Activated B cell treated with CpG ODN at 0.5 μM for 24 hours (primary cell): ENCODE data around the gene TMEM147. TPM values are rescaled to one million over a fixed set of nuclear protein-coding genes. Genes with fewer than 3 reads are reported as not detected.
A peak's percentile ranks its signal among the peaks of the same experiment; 100 is the strongest.

Experiments
- ATAC-seq: fragments of 200-7000 bp; cut with Tn5 transposase; one replicate; pipeline ENCODE4 v1.10.0; 2021; ENCODE audit warnings: low read depth, mild to moderate bottlenecking, moderate library complexity
- CTCF ChIA-PET: fragments of 350-600 bp; sonication (Branson Sonifier 250); formaldehyde crosslinking; loops from one replicate; lab custom pipeline; 2021; ENCODE audit warnings: antibody characterized with exemption; lab: Charles Lee
- POLR2A ChIA-PET: fragments of 350-600 bp; sonication (Branson Sonifier 250); formaldehyde crosslinking; loops from one replicate; lab custom pipeline; 2021; ENCODE audit warnings: antibody characterized with exemption; lab: Charles Lee
- DNase-seq: peaks from one replicate; pipeline ENCODE4 v3.0.0; 2022
- H3K27ac Mint-ChIP-seq: one replicate; pipeline ENCODE4 v1.8.0; 2020; ENCODE audit warnings: mixed read lengths
- H3K27me3 Mint-ChIP-seq: one replicate; pipeline ENCODE4 v1.8.0; 2021; ENCODE audit warnings: mixed read lengths
- H3K36me3 Mint-ChIP-seq: one replicate; pipeline ENCODE4 v1.8.0; 2021; ENCODE audit warnings: low read depth, mixed read lengths
- H3K4me1 Mint-ChIP-seq: one replicate; pipeline ENCODE4 v1.8.0; 2021; ENCODE audit warnings: mixed read lengths
- H3K4me3 Mint-ChIP-seq: one replicate; pipeline ENCODE4 v1.8.0; 2020; ENCODE audit warnings: mild to moderate bottlenecking, mixed read lengths
- H3K9me3 Mint-ChIP-seq: one replicate; pipeline ENCODE4 v1.8.0; 2020; ENCODE audit warnings: mixed read lengths
- intact Hi-C: fragments of 100-400 bp; cut with micrococcal nuclease; formaldehyde crosslinking; loops from one replicate; pipeline ENCODE4 v1.15.1; 2024
- total RNA-seq: library from RNA; stranded (reverse); gene quantifications from 2 replicates; pipeline ENCODE4 v1.2.3, GENCODE V29; 2022
- TF ChIP-seq, protein P1 (sequence below): fragments of 200-600 bp; IDR thresholded peaks from one replicate; pipeline ENCODE4 v1.8.0; 2022; ENCODE audit warnings: antibody characterized with exemption, mild to moderate bottlenecking

Gene TMEM147
- total RNA-seq, 1 donor from 2014 or later, result 46.9 TPM

DNA sequence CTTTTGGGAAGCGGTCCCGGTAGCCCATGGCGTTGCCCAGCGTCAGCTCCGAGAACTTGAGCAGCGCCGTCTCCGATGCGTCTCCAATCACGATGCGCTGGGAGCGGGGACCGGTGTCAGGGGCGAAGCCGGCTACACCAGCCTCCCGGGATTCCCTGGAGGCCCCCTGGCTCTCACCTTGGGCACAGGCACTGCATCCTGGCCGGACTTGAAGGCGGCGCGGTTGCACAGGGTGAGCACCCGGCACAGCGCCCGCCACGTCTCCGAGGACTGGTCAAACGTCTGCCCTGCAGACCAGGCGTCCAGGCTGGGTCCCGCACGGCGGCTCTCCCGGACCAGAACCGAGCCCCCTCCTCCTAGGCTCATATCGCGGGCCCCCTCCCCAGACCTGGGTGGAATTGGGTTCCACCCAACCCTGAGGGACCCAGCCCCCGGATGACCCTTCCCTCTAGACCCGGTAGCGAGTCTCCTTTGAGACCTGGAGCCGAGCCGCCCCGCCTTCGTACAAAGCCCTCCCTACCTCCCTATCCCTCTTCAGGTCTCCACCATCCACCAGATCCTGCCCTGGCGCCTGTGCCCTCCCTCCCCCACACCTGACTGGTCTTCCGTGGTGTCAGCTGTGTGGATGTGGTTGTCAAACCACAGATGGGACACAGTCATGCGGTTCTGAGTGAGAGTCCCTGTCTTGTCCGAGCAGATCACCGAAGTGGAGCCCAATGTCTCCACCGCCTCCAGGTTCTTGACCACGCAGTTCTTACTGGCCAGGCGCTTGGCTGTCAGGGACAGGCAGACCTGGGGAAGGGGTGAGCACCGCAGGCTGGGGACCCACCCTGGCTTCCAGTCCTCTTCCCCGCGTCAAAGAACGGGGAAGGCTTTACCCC is 13.2 kb downstream of the TMEM147 start:
- CTCF ChIA-PET, result interaction anchor here (0.8 to 0.9 kb wide), 2 partner anchors 10 to 11 kb away, joined by 3 read pairs; no protein-coding TSS in a partner anchor
- POLR2A ChIA-PET, result interaction anchor here (0.6 kb wide), 1 partner anchor 931 kb away, joined by 3 read pairs; no protein-coding TSS in a partner anchor
- H3K27ac Mint-ChIP-seq, result no peak overlapping the region
- peak overlapping the region; percentile 51 for H3K4me3 Mint-ChIP-seq
- DNase-seq (no peak), ATAC-seq (peak; percentile 24)
- H3K4me1 Mint-ChIP-seq, result peaks cover 24% of the 10 kb centered on the region
- peaks cover 56% of the 10 kb centered on the region for H3K27me3 Mint-ChIP-seq
- no peaks in the 10 kb centered on the region for H3K9me3 Mint-ChIP-seq
- TF ChIP-seq, protein P1, sequence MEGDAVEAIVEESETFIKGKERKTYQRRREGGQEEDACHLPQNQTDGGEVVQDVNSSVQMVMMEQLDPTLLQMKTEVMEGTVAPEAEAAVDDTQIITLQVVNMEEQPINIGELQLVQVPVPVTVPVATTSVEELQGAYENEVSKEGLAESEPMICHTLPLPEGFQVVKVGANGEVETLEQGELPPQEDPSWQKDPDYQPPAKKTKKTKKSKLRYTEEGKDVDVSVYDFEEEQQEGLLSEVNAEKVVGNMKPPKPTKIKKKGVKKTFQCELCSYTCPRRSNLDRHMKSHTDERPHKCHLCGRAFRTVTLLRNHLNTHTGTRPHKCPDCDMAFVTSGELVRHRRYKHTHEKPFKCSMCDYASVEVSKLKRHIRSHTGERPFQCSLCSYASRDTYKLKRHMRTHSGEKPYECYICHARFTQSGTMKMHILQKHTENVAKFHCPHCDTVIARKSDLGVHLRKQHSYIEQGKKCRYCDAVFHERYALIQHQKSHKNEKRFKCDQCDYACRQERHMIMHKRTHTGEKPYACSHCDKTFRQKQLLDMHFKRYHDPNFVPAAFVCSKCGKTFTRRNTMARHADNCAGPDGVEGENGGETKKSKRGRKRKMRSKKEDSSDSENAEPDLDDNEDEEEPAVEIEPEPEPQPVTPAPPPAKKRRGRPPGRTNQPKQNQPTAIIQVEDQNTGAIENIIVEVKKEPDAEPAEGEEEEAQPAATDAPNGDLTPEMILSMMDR, result no peak
- no peaks in the 10 kb centered on the region for H3K36me3 Mint-ChIP-seq
- intact Hi-C loops, result no loop called here

GRCh38 chr19:35559281-35559659 is 13.8 kb downstream of the TMEM147 start:
- intact Hi-C loops, result no loop called here
- no peak overlapping the region for H3K27ac Mint-ChIP-seq

DNA sequence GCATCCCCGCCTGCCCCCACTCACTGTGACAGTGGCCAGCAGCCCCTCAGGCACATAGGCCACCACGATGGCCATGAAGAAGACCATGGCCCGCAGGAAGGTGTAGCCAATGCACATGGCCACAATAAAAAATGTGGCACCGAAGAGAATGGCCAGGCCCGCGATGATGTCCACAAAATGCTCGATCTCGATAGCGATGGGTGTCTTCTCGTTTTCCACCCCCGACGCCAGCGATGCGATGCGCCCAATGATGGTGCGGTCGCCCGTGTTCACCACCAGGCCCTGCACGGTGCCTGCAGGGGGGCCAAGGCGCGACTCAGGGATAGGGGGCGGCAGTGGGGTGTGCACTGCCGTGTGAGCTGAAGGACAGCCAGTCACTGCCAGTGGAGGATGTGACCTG is 14.4 kb downstream of the TMEM147 start:
- DNase-seq (no peak), ATAC-seq (no peak)
- POLR2A ChIA-PET, result no interaction called here
- H3K9me3 Mint-ChIP-seq, result no peaks in the 10 kb centered on the region
- CTCF ChIA-PET, result interaction anchor here (0.8 kb wide), 1 partner anchor 12 kb away, joined by 3 read pairs; no protein-coding TSS in a partner anchor
- H3K4me3 Mint-ChIP-seq, result no peak overlapping the region
- peaks cover 58% of the 10 kb centered on the region for H3K27me3 Mint-ChIP-seq
- H3K36me3 Mint-ChIP-seq, result no peaks in the 10 kb centered on the region
- H3K4me1 Mint-ChIP-seq, result peaks cover 24% of the 10 kb centered on the region
- intact Hi-C loops, result no loop called here
- no peak overlapping the region for H3K27ac Mint-ChIP-seq
- TF ChIP-seq, protein P1, result no peak

More at GRCh38 chr19:35559281-35559659, 13.8 kb downstream of the TMEM147 start:
- peak; percentile 34 for DNase-seq
- peak; percentile 89 for ATAC-seq
- H3K4me3 Mint-ChIP-seq, result peak overlapping the region; percentile 51
- no peaks in the 10 kb centered on the region for H3K36me3 Mint-ChIP-seq
- H3K27me3 Mint-ChIP-seq, result peaks cover 58% of the 10 kb centered on the region
- CTCF ChIA-PET, result interaction anchor here (0.8 kb wide), 1 partner anchor 12 kb away, joined by 3 read pairs; no protein-coding TSS in a partner anchor
- TF ChIP-seq, protein P1, result no peak
- POLR2A ChIA-PET, result interaction anchor here (0.6 kb wide), 1 partner anchor 930 kb away, joined by 3 read pairs; no protein-coding TSS in a partner anchor
- peaks cover 24% of the 10 kb centered on the region for H3K4me1 Mint-ChIP-seq
- H3K9me3 Mint-ChIP-seq, result no peaks in the 10 kb centered on the region

- Mint-ChIP-seq H3K27ac (no peak overlapping the region), H3K36me3 (no peaks in the 10 kb centered on the region), H3K4me3 (no peak overlapping the region), H3K27me3 (peaks cover 59% of the 10 kb centered on the region), H3K9me3 (no peaks in the 10 kb centered on the region), H3K4me1 (peaks cover 24% of the 10 kb centered on the region)
- ChIA-PET CTCF (no interaction called here), POLR2A (no interaction called here)
- ATAC-seq (no peak), DNase-seq (no peak)
- TF ChIP-seq, protein P1, result no peak
- intact Hi-C loops, result no loop called here
These were observed 14.8 kb downstream of the TMEM147 start for GRCh38 chr19:35560271-35560670.

- Mint-ChIP-seq H3K36me3 (no peaks in the 10 kb centered on the region), H3K4me3 (no peak overlapping the region), H3K27me3 (peaks cover 63% of the 10 kb centered on the region), H3K27ac (no peak overlapping the region), H3K4me1 (peaks cover 24% of the 10 kb centered on the region), H3K9me3 (no peaks in the 10 kb centered on the region)
- ChIA-PET POLR2A (no interaction called here), CTCF (no interaction called here)
- ATAC-seq (no peak), DNase-seq (no peak)
- intact Hi-C loops, result no loop called here
- TF ChIP-seq, protein P1, result no peak
These were observed 15.3 kb downstream of the TMEM147 start for GRCh38 chr19:35560677-35561076.
